T-helper 2 cell (primary cell): ENCODE results near the gene PDE8A.
"Not testable (repeated sequence)": the region's sequence is repeated elsewhere in the genome, so short reads cannot be mapped to it uniquely, and the experiment has no call there.

ENCODE experiments used
- DNase-seq, 5 experiments: peaks; one replicate each; pipeline versions ENCODE4 v3.0.0 to v3.0.0-alpha.2; 2012 to 2022

Gene PDE8A

GRCh38 chr15:85133709-85134108 lies 152.1 kb downstream of the PDE8A start:
- DNase-seq, result no peak

GRCh38 chr15:85137489-85138168 lies 156.0 kb downstream of the PDE8A start:
- DNase-seq, result no peak

- no peak for DNase-seq
These were observed 157.7 kb downstream of the PDE8A start for GRCh38 chr15:85139391-85139790.

- DNase-seq, result no peak
These were observed 160.1 kb downstream of the PDE8A start for GRCh38 chr15:85141726-85142125.

- DNase-seq, result no peak
These were observed 160.7 kb downstream of the PDE8A start for GRCh38 chr15:85142312-85142711.

- no peak for DNase-seq
These were observed 167.9 kb downstream of the PDE8A start for GRCh38 chr15:85149465-85150129.

- DNase-seq, result no peak
These were observed 168.4 kb downstream of the PDE8A start for GRCh38 chr15:85150130-85150480.

GRCh38 chr15:85151145-85151544 lies 169.5 kb downstream of the PDE8A start:
- DNase-seq, result no peak

GRCh38 chr15:85151861-85152260 lies 170.2 kb downstream of the PDE8A start:
- no peak for DNase-seq

GRCh38 chr15:85154061-85154460 lies 172.4 kb downstream of the PDE8A start:
- peak in 1 of 5 experiments; percentile 62 for DNase-seq

- DNase-seq, result no peak
These were observed 173.7 kb downstream of the PDE8A start for GRCh38 chr15:85155360-85155759.

- no peak for DNase-seq
These were observed 174.2 kb downstream of the PDE8A start for GRCh38 chr15:85155857-85156256.

- DNase-seq, result no peak
These were observed 175.7 kb downstream of the PDE8A start for GRCh38 chr15:85157344-85157743.

GRCh38 chr15:85162237-85162636 lies 180.6 kb downstream of the PDE8A start:
- no peak for DNase-seq

GRCh38 chr15:85164841-85165466 lies 183.3 kb downstream of the PDE8A start:
- DNase-seq, result no peak

GRCh38 chr15:85167568-85167967 lies 185.9 kb downstream of the PDE8A start:
- no peak for DNase-seq

GRCh38 chr15:85168642-85169173 lies 187.1 kb downstream of the PDE8A start:
- DNase-seq, result peak in 3 of 5 experiments; percentile 4 to 38 (median 28)

GRCh38 chr15:85171736-85172135 lies 190.1 kb downstream of the PDE8A start:
- no peak for DNase-seq

GRCh38 chr15:85172846-85173490 lies 191.3 kb downstream of the PDE8A start:
- DNase-seq, result no peak

- DNase-seq, result not testable (repeated sequence)
These were observed 192.0 kb downstream of the PDE8A start for GRCh38 chr15:85173630-85174029.

GRCh38 chr15:85174521-85174920 lies 192.9 kb downstream of the PDE8A start:
- no peak for DNase-seq

- DNase-seq, result not testable (repeated sequence)
These were observed 195.4 kb downstream of the PDE8A start for GRCh38 chr15:85177042-85177515.

- DNase-seq, result no peak
These were observed 196.7 kb downstream of the PDE8A start for GRCh38 chr15:85178308-85178707.
